CMK (cell line): ENCODE results near the gene EIF3B.
A peak's percentile ranks its signal among the peaks of the same experiment; 100 is the strongest.
"Not testable (repeated sequence)": the region's sequence is repeated elsewhere in the genome, so short reads cannot be mapped to it uniquely, and the experiment has no call there.

Experiments
- DNase-seq: peaks from one replicate; pipeline ENCODE4 v3.0.0-alpha.2; 2010; ENCODE audit warnings: low read depth

The EIF3B gene

DNA sequence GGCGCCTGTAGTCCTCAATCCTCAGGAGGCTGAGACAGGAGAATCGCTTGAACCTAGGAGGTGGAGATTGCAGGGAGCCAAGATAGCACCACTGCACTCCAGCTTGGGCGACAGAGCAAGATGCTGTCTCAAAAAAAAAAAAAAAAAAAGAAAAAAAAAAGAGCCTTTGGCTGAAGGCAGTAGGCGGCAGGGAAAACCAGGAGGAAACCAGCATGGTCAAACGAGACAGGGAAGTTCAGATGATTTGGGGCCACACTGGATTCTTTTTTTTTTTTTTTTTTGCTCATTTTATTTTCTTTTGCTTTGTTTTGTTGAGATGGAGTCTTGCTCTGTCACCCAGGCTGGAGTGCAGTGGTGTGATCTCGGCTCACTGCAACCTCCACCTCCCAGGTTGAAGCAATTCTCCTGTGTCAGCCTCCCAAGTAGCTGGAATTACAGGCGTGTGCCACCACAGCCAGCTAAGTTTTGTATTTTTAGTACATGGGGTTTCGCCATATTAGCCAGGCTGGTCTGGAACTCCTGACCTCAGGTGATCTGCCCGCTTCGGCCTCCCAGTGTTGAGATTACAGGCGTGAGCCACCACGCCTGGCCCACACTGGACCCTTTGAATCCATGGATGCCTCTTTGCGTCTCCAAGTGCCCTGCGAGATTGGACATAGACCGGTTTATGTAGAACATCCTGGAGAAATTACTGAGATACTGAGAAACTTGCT lies 7.1 kb upstream of the EIF3B start:
- DNase-seq: not testable (repeated sequence)

DNA sequence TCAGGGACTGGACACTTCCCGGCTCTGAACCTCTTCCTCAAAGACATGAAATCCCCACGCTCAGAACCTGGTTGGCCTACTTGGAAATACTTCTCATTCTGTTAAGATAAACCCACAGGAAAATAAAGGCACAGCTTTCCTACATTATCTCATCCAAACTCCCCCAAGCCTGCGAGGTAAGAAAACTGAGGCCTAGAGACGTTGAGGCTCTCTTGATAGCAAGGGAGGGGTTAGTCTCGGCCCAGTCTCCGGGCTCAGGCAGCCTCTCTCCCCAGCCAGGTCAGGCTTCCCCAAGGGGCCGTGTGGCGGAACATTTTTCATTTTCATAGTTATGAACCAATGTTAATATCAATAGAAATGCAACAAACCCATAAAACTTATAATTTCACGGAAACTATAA lies 4.6 kb upstream of the EIF3B start:
- no peak for DNase-seq

DNA sequence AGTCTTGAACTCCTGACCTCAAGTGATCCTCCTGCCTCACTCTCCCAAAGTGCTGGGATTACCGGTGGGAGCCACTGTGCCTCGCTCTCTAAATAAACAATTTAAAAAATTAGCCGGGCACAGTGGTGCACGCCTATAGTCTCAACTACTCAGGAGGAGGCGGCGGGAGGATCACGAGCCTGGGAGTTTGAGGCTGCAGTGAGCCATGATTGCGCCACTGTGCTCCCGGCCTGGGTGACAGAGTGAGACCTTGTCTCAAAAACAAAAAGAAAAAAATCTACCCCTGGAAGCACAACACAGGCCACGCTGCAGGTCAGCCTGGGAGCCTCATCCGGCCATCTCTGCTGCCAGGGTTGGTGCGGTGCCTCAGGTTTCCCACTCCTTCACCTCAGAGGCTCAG lies 3.8 kb upstream of the EIF3B start:
- DNase-seq: no peak

DNA sequence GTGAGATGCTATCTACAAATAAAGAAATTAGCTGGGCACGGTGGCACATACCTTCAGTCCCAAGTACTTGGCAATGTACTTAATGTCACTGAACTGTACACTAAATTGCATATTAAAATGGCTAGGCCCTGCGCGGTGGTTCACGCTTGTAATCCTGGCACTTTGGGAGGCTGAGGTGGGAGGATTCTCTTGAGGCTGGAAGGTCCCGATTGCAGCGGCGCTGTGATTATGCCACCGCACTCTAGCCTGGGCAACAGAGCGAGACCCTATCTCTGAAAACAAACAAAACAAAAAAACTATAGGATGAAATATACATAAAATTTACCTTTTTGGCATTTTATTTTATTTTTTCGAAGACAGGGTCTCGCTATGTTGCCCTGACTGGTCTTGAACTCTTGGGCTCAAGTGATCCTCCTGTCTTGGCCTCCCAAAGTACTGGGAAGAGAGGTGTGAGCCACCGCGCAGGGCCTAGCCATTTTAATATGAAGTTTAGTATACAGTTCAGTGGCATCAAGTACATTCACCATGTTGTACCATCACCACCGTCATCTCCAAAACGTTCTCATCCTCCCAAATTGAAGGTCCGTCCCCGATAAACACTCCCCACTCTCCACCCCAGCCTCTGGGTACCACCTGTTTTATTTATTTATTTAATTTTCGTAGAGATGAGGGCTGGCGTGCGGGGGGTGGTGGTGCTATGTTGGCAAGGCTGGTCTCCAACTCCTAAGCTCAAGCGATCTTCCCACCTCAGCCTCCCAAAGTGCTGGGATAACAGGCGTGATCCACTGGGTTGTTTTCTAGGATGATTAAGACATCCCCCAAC lies 1.3 kb upstream of the EIF3B start:
- no peak for DNase-seq

DNA sequence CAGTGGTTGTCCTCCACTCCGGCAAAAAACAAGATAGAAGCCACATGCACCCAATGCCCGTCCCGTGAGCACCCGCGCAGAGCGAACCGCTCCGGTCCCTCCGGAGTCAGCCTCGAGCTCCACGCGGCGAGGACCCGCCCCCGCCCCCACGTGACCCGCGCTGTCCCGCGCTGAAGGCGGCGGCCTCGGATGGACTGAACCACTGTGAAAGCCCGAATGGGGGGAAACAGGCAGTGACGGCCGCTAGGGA lies 766 bp upstream of the EIF3B start:
- peak; percentile 77 for DNase-seq

DNA sequence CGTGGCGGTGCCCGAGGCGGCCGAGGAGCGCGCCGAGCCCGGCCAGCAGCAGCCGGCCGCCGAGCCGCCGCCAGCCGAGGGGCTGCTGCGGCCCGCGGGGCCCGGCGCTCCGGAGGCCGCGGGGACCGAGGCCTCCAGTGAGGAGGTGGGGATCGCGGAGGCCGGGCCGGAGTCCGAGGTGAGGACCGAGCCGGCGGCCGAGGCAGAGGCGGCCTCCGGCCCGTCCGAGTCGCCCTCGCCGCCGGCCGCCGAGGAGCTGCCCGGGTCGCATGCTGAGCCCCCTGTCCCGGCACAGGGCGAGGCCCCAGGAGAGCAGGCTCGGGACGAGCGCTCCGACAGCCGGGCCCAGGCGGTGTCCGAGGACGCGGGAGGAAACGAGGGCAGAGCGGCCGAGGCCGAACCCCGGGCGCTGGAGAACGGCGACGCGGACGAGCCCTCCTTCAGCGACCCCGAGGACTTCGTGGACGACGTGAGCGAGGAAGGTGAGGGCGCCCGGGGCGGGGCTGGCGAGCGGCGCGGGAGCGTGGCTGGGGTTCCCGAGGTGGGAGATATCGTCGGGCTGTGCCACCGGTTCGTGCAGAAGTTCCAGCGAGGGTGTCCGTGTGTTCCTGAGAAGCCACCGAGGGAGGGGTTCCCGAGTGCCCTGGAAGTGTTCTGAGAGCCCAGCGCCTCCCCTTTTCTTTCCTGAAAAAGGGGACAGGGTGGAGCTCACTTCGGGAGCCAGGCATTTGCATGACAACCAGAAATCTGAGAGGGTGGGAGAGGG lies 495 bp downstream of the EIF3B start:
- no peak for DNase-seq

DNA sequence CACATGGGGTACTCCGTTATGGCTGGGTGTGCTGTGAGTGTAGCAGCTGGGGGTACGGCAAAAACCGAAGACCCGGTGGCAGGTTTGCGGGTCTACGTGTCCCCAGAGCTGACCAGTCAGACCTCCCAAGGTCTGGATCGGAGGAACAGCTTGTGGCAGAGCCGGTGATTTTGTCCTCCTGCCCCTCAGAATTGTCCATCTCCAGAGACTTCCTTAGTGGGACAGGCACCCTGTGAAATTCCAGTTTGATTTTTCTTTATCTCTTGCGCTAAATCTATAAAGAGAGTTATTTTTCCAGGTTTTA lies 1.0 kb downstream of the EIF3B start:
- DNase-seq: no peak

DNA sequence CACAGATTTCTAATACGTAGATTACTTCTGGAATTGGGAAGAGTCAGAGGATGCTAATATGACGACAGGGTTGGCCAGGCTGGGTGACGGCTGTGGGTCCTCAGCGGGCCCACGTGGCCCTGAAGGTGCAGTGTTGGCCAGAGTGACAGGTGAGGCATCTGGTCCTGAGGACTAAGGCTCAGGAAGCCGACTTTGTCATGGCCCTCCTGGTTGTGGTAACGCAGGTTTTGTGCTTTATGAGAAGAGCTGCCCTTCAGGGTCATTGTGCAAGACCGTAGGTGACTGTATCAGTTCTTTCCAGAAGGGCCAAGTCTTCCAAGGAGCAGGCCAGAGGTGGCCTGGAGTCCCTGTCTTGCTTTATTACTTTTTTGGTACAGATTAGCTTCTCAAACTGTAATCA lies 2.5 kb downstream of the EIF3B start:
- DNase-seq: no peak

DNA sequence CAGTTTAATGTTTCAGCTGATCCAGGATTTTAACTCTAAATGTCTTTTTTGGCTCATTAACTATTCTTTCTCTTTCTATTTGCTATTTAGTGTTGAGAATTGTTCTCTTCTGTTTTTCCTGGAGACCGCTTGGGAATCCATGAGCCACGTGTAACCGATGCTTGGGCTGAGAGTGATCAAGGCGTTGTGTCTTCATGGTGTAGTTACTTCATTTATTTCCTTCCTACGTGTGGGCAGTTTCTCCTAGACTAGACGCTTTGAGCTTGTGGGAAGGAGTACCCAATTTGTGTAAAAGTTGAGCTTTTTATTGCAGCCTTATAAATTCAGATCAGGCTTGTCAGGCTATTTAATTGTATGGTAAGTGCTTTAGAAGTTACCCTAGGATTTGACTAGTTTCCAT lies 2.9 kb downstream of the EIF3B start:
- no peak for DNase-seq

DNA sequence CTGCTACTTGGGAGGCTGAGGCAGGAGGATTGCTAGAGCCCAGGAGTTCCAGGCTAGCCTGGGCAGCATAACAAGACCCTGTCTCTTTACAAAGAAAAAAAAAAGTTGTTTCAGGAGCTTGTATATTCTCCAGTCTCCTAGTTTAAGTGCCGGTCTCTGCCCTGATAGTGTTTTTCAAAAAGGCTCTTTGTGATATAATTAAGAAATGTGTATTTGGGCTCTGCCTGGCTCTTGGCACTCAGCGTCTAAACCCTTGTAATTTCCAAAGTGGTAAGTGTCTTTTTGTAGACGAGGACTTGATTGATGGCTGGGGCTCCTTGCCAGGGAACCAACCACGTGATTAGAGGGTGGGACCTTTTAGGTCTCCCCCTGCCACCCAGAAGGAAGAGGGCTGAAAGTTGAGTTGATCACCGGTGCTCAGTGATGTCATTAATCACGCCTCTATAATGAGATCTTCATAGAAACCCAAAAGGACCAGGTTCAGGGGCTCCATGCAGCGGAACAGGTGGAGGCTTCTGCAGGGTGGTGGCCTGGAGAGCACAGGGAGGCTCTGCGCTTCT lies 4.4 kb downstream of the EIF3B start:
- no peak for DNase-seq

DNA sequence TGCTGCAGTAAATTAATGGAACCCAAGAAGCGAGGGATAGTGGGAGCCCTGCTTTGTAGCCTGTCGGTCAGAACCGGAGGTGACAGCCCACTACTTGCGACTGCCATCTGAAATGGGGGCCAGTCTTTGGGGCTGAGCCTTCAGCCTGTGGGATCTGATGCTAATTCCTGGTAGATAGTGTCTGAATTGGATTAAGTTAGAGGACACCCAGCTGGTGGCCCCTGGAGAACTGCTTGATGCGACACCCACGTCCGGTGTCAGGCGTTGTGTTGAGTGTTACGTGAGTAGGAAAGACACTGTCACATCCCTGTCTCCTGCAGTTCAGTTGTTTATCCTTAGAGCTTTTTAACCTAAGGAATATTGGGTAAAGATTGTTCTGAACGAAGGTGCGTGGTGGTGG lies 5.0 kb downstream of the EIF3B start:
- DNase-seq: no peak

DNA sequence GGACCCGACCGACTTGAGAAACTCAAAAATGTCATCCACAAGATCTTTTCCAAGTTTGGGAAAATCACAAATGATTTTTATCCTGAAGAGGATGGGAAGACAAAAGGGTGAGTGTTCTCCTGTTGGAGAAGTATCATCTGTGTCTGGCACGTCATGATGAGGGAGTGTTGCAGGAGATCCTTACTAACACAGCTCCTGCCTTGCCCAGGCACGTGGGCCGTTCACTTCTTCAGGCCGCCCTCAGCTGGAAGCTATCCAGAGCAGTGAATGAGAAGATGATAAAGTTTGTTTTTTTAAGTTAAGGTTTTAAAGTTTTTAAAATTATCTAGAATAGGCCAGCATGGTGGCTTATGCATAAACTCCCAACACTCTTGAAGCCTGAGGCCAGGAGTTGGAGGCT lies 6.2 kb downstream of the EIF3B start:
- DNase-seq: no peak

DNA sequence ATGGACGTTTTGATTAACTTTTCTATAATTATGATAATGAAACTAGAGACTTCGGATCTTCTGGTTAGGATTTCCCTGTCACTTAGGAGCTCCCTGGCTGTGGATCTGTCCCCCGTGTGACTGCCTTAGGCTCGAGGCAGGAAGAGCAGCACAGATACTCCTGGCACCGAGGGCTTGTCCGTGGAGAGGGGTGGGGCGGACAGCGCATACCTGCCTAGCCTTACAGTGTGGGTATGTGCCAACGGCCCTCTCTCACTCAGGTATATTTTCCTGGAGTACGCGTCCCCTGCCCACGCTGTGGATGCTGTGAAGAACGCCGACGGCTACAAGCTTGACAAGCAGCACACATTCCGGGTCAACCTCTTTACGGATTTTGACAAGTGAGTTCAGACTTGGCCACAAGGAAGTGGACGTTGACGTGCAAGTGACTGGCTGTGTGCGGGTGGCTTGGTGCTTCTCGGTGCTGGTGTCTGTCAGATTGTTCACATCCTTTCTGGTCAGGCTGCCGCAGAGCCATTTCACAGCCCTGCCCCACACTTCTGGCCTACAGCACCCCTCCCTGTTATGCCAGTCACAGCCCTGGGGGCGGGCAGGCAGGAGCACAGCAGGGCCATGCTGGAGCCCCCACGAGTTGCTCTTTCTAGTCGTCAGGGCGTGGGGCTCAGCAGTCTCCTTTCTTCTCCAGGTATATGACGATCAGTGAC lies 7.9 kb downstream of the EIF3B start:
- DNase-seq: no peak

DNA sequence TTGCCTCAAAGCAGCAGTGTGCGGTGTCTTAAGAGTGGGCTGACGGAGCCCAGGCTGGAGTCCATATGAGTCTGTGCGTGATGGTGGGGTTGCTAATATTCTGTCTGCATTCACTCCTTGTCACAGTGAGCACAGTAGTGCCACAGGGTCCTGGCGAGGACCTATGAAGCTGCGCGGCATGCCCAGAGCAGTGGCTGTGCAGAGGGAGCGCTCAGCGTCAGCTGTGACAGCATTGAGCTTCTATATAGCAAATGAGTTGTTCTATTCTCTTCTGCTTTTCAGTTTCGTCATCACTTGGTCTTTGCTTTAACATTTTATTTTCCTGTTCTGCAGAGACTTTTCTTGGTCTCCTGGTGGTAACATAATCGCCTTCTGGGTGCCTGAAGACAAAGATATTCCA lies 14.5 kb downstream of the EIF3B start:
- DNase-seq: no peak

DNA sequence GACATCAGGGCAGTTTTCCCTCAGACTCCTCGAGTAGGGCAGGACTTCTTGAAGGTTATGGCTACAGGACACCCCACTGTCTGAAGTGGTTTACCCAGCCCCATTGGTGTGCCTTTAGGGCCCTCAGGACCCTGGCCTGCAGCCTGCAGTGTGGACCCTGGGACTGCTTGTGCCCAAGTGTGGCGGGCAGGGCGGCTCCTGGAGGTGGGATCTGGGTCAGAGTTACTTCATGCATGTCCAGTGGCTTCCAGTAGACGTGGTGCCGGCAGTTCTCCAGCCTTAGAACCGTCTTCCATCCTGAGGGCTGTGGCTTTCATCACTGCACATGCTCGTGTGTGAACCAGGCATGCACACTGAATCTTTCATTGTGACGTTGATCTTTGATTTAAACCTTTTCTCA lies 16.7 kb downstream of the EIF3B start:
- DNase-seq: no peak

DNA sequence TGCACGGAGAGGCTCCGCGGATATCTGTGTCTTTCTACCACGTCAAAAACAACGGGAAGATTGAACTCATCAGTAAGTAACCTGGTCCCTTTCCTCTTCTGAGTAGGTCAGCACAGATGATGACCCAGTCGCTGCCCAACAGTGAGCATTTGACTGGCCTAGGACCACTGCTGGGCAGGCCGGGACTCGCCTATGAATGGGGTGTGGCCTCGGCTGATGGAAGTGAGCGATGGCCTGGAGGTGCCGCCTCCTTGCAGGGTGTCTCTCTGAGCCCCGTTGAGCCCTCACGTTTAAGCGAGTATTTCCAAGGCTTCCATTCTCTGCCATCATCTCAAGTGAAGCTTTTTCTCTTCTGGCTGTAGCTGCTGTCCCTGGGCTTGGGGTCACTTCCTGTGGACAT lies 18.1 kb downstream of the EIF3B start:
- no peak for DNase-seq

DNA sequence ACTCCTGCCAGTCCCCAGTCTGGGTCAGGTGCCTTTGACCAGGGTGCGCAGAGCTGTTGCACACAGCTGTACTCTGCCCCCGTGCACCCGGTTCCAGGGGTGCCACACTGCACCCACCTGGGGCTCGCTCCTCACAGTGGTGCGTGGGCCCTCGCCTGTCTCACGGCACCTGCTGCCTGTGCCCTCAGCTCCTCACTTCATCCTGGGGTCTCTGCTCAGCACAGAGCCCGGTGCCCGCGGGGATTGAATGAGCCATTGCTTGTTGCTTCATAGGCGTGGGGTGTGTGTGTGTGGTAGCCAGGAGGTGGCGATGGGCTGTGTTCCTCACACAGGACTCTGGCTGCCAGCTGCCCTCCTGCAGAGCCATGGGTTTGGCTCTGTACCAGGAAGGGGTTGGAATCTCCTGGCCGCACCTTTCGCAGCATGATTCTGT lies 18.5 kb downstream of the EIF3B start:
- DNase-seq: no peak

DNA sequence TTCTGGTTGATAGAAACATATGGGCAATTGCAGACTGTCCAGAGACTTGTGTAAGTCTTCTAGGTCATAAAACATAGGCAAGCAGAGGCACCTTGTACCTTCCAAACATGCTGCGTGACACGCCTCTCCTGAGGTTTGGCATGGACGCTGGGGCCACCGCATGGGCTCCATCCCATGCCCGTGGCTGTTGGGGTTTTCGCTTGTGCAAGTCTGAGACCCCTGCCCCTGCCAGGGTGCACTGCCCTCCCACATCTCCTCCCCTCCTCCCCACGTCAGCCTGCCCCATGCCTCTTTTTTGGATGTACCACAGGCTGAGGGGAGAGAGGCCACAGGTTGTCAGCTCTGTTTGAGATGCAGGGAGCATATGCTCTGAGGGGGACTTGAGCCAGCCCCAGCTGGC lies 19.0 kb downstream of the EIF3B start:
- DNase-seq: no peak

DNA sequence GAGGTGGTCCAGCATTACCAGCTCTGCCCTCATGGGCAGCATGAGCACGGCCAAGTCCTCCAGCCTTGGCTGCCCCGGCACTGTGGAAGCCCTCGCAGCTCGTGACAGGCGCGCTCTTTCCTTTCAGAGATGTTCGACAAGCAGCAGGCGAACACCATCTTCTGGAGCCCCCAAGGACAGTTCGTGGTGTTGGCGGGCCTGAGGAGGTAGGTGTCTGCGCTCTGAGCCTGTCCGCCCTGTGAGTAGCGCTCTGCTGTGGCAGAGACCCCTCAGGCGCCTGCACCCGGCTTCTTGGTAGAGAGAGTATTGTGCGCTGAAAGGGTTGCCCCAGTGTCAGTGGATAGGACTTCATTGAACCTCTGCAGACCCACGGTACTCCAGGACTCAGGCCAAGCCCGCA lies 19.8 kb downstream of the EIF3B start:
- no peak for DNase-seq

DNA sequence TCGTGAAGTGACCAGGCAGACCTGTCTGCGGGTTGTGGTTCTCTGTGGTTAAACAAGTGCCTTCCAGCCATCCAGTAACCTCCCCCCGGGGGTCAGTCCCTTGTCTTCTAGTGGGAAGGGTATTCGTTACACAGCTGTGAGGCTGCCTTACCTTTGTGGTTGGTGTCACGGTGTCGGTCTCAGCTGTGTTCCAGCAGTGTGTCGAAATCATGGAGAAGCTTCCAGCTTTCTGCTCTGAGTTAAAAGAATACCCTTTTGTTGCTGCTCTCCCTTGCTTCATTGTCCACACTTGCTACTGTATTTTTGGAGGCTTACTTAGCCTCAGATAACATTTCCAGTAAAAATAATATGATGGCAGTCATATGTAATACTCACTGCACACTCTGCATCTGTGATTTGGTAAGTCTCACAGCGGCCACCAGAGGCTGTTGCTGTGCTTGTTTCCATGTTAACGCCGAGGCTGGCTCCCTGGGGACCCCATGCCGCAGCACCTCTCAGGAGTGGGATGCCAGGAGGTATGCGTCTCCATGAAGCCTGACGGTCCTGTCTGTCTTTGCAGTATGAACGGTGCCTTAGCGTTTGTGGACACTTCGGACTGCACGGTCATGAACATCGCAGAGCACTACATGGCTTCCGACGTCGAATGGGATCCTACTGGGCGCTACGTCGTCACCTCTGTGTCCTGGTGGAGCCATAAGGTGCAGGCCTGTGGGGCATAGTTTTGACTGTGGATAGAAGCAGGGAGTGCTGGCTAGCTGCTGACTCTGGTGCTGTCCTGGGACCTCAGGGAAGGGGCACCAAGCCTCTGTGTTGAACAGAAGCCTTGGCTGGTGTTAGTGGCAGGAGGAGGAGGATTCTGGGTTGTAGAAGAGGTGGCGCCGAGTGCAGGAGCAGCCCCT lies 20.5 kb downstream of the EIF3B start:
- DNase-seq: no peak

DNA sequence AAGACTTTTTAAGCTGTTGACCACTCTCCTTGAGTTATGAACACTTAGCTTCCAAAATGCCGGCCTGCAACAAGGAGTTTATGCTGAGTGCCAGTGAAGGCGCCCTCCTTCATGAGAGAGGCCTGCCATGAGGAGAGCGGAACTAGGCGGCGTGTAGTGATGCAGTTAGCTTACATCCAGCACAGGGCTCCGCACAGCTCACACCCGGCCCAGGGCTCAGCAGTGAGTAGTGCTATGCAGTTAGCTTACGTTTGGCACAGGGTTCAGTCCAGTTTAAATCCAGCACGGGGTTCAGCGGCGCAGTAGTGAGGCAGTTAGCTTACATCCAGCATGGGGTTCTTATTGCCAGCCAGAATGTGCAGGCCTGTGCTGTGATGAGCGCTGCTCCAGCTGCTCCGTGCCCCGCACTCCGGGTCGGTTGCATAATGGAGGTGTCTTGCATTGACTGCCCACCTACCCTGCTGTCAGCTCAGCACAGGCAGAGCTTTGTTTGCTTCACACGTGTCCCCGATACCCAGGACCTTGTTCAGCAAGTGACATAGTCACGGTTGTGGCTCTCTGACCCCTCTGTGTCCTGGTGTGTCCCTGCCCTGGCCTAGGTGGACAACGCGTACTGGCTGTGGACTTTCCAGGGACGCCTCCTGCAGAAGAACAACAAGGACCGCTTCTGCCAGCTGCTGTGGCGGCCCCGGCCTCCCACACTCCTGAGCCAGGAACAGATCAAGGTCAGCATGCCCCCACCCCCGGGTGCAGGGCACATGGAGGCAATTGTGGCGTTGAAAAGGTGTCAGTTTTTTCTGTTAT lies 21.9 kb downstream of the EIF3B start:
- no peak for DNase-seq
